ENCODE data around the gene CMSS1. TPM values are rescaled to one million over a fixed set of nuclear protein-coding genes. Genes with fewer than 3 reads are reported as not detected.
A peak's percentile ranks its signal among the peaks of the same experiment; 100 is the strongest.

CMSS1 gene
- total and polyA plus RNA-seq, 3 donors from 2014 or later, result 24.6 to 47.9 (median 24.9) TPM

- TF ChIP-seq CTCF (IDR thresholded peaks at IDR 0.05), result no peak
- TF ChIP-seq POLR2A (IDR thresholded peaks at IDR 0.05), result no peak
- Histone ChIP-seq H3K36me3 (ENCODE audit: low read depth, missing control alignments) (no peaks in the 10 kb centered on the region), H3K4me1 (peaks cover 22% of the 10 kb centered on the region), H3K27ac (no peak overlapping the region), H3K4me3 (no peak overlapping the region), H3K27me3 (no peaks in the 10 kb centered on the region), H3K9me3 (no peaks in the 10 kb centered on the region)
- WGBS, 2 donors, result 83 to 87% methylated on average over 5 of the region's 5 CpGs
- no peak for DNase-seq
- intact Hi-C loops (cut with DNase I; ENCODE audit: low total_unique reads), result no loop called here
These were observed 307.7 kb downstream of the CMSS1 start for GRCh38 chr3:100125161-100125938.

GRCh38 chr3:100127792-100128191 lies 310.1 kb downstream of the CMSS1 start:
- DNase-seq, result no peak
- peak overlapping the region in 1 of 2 donors; percentile 50 for H3K27ac ChIP-seq
- WGBS, 2 donors, result 61 to 65% methylated on average over 2 of the region's 2 CpGs
- H3K36me3 ChIP-seq (ENCODE audit: low read depth, missing control alignments), result no peaks in the 10 kb centered on the region
- H3K4me3 ChIP-seq, result no peak overlapping the region
- H3K27me3 ChIP-seq, result no peaks in the 10 kb centered on the region
- intact Hi-C loops (cut with DNase I; ENCODE audit: low total_unique reads), result no loop called here
- peaks cover 22% of the 10 kb centered on the region for H3K4me1 ChIP-seq
- H3K9me3 ChIP-seq, result no peaks in the 10 kb centered on the region
- no peak for TF ChIP-seq CTCF (IDR thresholded peaks at IDR 0.05)
- no peak for TF ChIP-seq POLR2A (IDR thresholded peaks at IDR 0.05)

- Histone ChIP-seq H3K9me3 (no peaks in the 10 kb centered on the region), H3K36me3 (ENCODE audit: low read depth, missing control alignments) (no peaks in the 10 kb centered on the region), H3K27me3 (no peaks in the 10 kb centered on the region), H3K27ac (no peak overlapping the region), H3K4me3 (no peak overlapping the region), H3K4me1 (peaks cover 22% of the 10 kb centered on the region)
- intact Hi-C loops (cut with DNase I; ENCODE audit: low total_unique reads), result no loop called here
- 90 to 91% methylated on average over 5 of the region's 5 CpGs for WGBS, 2 donors
- DNase-seq, result no peak
- TF ChIP-seq POLR2A (IDR thresholded peaks at IDR 0.05) (no peak), CTCF (IDR thresholded peaks at IDR 0.05) (no peak)
These were observed 310.9 kb downstream of the CMSS1 start for GRCh38 chr3:100128565-100128964.

GRCh38 chr3:100129941-100130340 lies 312.3 kb downstream of the CMSS1 start:
- DNase-seq, result no peak
- TF ChIP-seq CTCF (IDR thresholded peaks at IDR 0.05) (no peak), POLR2A (IDR thresholded peaks at IDR 0.05) (no peak)
- Histone ChIP-seq H3K27ac (peak overlapping the region in 1 of 2 donors; percentile 31), H3K4me3 (no peak overlapping the region), H3K36me3 (ENCODE audit: low read depth, missing control alignments) (no peaks in the 10 kb centered on the region), H3K9me3 (no peaks in the 10 kb centered on the region), H3K27me3 (no peaks in the 10 kb centered on the region), H3K4me1 (peaks cover 19% of the 10 kb centered on the region)
- intact Hi-C loops (cut with DNase I; ENCODE audit: low total_unique reads), result no loop called here
- WGBS, 2 donors, result 67 to 69% methylated on average over 1 of the region's 1 CpG

- H3K36me3 ChIP-seq (ENCODE audit: low read depth, missing control alignments), result no peaks in the 10 kb centered on the region
- no peak overlapping the region for H3K27ac ChIP-seq
- WGBS, 2 donors, result 84 to 89% methylated on average over 6 of the region's 6 CpGs
- TF ChIP-seq POLR2A (IDR thresholded peaks at IDR 0.05) (no peak), CTCF (IDR thresholded peaks at IDR 0.05) (no peak)
- H3K4me1 ChIP-seq, result peaks cover 15% of the 10 kb centered on the region
- intact Hi-C loops (cut with DNase I; ENCODE audit: low total_unique reads), result no loop called here
- H3K9me3 ChIP-seq, result no peaks in the 10 kb centered on the region
- no peak overlapping the region for H3K4me3 ChIP-seq
- no peaks in the 10 kb centered on the region for H3K27me3 ChIP-seq
- no peak for DNase-seq
These were observed 313.6 kb downstream of the CMSS1 start for GRCh38 chr3:100131241-100131640.
